ENCODE data around the gene BET1L.

GRCh38 chr11:221998-222789 lies 15.0 kb upstream of the BET1L start:
- TF ChIP-seq CTCF (IDR thresholded peaks at IDR 0.05): no peak
- no peak for TF ChIP-seq GATA2 (CRISPR knock-in tag; IDR thresholded peaks at IDR 0.05)
- no peak for TF ChIP-seq USF2 (IDR thresholded peaks at IDR 0.05; ENCODE audit: borderline replicate concordance, low read depth, low read length)
- TF ChIP-seq SIN3A (IDR thresholded peaks at IDR 0.05; ENCODE audit: borderline replicate concordance, low read depth, low read length): no peak
- no peak for TF ChIP-seq RCOR1 (IDR thresholded peaks at IDR 0.05; ENCODE audit: low read length)
- no peak for TF ChIP-seq RFX5 (IDR thresholded peaks at IDR 0.05; ENCODE audit: low read length)
- TF ChIP-seq POLR2AphosphoS5 (IDR thresholded peaks at IDR 0.05; ENCODE audit: low read depth, low read length): no peak
- no peak for TF ChIP-seq EP300 (IDR thresholded peaks at IDR 0.05; ENCODE audit: borderline replicate concordance in 1 of 2, low read depth in 1 of 2, low read length in 1 of 2)
- no peak for TF ChIP-seq PBX3 (IDR thresholded peaks at IDR 0.05)
- no peak for TF ChIP-seq FOXM1 (IDR thresholded peaks at IDR 0.05; ENCODE audit: low read depth)
- TF ChIP-seq, protein P1, sequence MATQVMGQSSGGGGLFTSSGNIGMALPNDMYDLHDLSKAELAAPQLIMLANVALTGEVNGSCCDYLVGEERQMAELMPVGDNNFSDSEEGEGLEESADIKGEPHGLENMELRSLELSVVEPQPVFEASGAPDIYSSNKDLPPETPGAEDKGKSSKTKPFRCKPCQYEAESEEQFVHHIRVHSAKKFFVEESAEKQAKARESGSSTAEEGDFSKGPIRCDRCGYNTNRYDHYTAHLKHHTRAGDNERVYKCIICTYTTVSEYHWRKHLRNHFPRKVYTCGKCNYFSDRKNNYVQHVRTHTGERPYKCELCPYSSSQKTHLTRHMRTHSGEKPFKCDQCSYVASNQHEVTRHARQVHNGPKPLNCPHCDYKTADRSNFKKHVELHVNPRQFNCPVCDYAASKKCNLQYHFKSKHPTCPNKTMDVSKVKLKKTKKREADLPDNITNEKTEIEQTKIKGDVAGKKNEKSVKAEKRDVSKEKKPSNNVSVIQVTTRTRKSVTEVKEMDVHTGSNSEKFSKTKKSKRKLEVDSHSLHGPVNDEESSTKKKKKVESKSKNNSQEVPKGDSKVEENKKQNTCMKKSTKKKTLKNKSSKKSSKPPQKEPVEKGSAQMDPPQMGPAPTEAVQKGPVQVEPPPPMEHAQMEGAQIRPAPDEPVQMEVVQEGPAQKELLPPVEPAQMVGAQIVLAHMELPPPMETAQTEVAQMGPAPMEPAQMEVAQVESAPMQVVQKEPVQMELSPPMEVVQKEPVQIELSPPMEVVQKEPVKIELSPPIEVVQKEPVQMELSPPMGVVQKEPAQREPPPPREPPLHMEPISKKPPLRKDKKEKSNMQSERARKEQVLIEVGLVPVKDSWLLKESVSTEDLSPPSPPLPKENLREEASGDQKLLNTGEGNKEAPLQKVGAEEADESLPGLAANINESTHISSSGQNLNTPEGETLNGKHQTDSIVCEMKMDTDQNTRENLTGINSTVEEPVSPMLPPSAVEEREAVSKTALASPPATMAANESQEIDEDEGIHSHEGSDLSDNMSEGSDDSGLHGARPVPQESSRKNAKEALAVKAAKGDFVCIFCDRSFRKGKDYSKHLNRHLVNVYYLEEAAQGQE (IDR thresholded peaks at IDR 0.05; ENCODE audit: low read depth, low read length): no peak
